K562 (cell line): ENCODE data around the gene CLCF1. TPM values are rescaled to one million over a fixed set of nuclear protein-coding genes. Genes with fewer than 3 reads are reported as not detected.

Experiments
- ATF1 ChIP-seq, 2 experiments: fragments of 450-650 bp in 1 of 2; IDR thresholded peaks; 2 replicates each; pipeline ENCODE4 v1.6.1; 2016; ENCODE audit warnings: missing compliant biosample characterization in 1 of 2, missing genetic modification characterization in 1 of 2
- ATF4 ChIP-seq: fragments of 450-650 bp; formaldehyde crosslinking; IDR thresholded peaks from 2 replicates; pipeline ENCODE4 v1.4.0; 2022; ENCODE audit warnings: mild to moderate bottlenecking, moderate library complexity
- BHLHE40 ChIP-seq: IDR thresholded peaks from 2 replicates; pipeline ENCODE4 v1.6.1; 2011; ENCODE audit warnings: low read length, improper control_type of control experiment
- CREB3L1 ChIP-seq: fragments of 450-650 bp; IDR thresholded peaks from 2 replicates; pipeline ENCODE4 v1.6.1; 2014; ENCODE audit warnings: low read depth, mild to moderate bottlenecking, moderate library complexity, borderline replicate concordance
- GABPA ChIP-seq: fragments of 200-800 bp; sonication (Bioruptor generic); conservative IDR thresholded peaks from 2 replicates; pipeline ENCODE4 v1.6.1; 2016; ENCODE audit warnings: low read depth, missing genetic modification characterization, missing compliant biosample characterization
- HMG20A ChIP-seq: fragments of 450-650 bp; formaldehyde crosslinking; conservative IDR thresholded peaks from 2 replicates; pipeline ENCODE4 v1.4.0; 2020; ENCODE audit warnings: mild to moderate bottlenecking, mixed read lengths
- KLF13 ChIP-seq: fragments of 450-650 bp; IDR thresholded peaks from 2 replicates; pipeline ENCODE4 v1.6.1; 2016; ENCODE audit warnings: missing genetic modification characterization, low read depth, mild to moderate bottlenecking, missing compliant biosample characterization, moderate library complexity, borderline replicate concordance
- L3MBTL2 ChIP-seq: fragments of 450-650 bp; IDR thresholded peaks from 2 replicates; pipeline ENCODE4 v1.6.1; 2016; ENCODE audit warnings: mild to moderate bottlenecking, moderate library complexity
- LCOR ChIP-seq: sonication (generic); formaldehyde crosslinking; IDR thresholded peaks from 2 replicates; pipeline ENCODE4 v1.8.0; 2022; ENCODE audit warnings: mild to moderate bottlenecking, missing genetic modification reagents
- NCOA1 ChIP-seq: fragments of 450-650 bp; IDR thresholded peaks from 2 replicates; pipeline ENCODE4 v1.6.1; 2016; ENCODE audit warnings: low read depth
- NR2F6 ChIP-seq: fragments of 450-650 bp; formaldehyde crosslinking; IDR thresholded peaks from 2 replicates; pipeline ENCODE4 v1.4.0; 2020; ENCODE audit warnings: mild to moderate bottlenecking
- RBFOX2 ChIP-seq: fragments of 200-400 bp; formaldehyde crosslinking; IDR thresholded peaks from 2 replicates; pipeline ENCODE4 v1.6.1; 2017; ENCODE audit warnings: low read depth, mild to moderate bottlenecking, low read length, moderate library complexity
- RBM14 ChIP-seq: fragments of 200-400 bp; formaldehyde crosslinking; IDR thresholded peaks from 2 replicates; pipeline ENCODE4 v1.6.1; 2018; ENCODE audit warnings: low read depth, mild to moderate bottlenecking, low read length, moderate library complexity, borderline replicate concordance; ENCODE audit not compliant: insufficient read depth
- RFX5 ChIP-seq: IDR thresholded peaks from 2 replicates; pipeline ENCODE4 v1.6.1; 2011; ENCODE audit warnings: low read depth, mild to moderate bottlenecking, improper control_type of control experiment, low read length
- SMAD3 ChIP-seq: fragments of 450-650 bp; formaldehyde crosslinking; conservative IDR thresholded peaks from 2 replicates; pipeline ENCODE4 v1.4.0; 2020; ENCODE audit warnings: mild to moderate bottlenecking
- U2AF1 ChIP-seq: fragments of 200-400 bp; formaldehyde crosslinking; optimal IDR thresholded peaks from 2 replicates; pipeline ENCODE3; 2017; ENCODE audit warnings: mild to moderate bottlenecking, low read depth, low read length, moderate library complexity
- ZBTB11 ChIP-seq, 3 experiments: fragments of 200-800 bp in 1 of 3; fragments of 250-450 bp in 1 of 3; fragments of 450-650 bp in 1 of 3; sonication (Bioruptor Pico) in 1 of 3; sonication (Bioruptor generic) in 1 of 3; formaldehyde crosslinking in 1 of 3; IDR thresholded peaks; 2 replicates each; pipeline versions ENCODE4 v1.6.1 to v1.8.0; 2016 to 2022; ENCODE audit warnings: mild to moderate bottlenecking in 2 of 3, missing genetic modification characterization in 2 of 3, missing compliant biosample characterization in 1 of 3, moderate library complexity in 1 of 3
- ZNF280A ChIP-seq: fragments of 450-650 bp; IDR thresholded peaks from 2 replicates; pipeline ENCODE4 v1.6.1; 2018; ENCODE audit warnings: mild to moderate bottlenecking, low read depth; ENCODE audit not compliant: partially characterized antibody
- ZNF76 ChIP-seq: fragments of 250-450 bp; sonication (Bioruptor Pico); IDR thresholded peaks from 2 replicates; pipeline ENCODE4 v1.4.0; 2020; ENCODE audit warnings: mild to moderate bottlenecking, moderate library complexity, borderline replicate concordance
- polyA plus RNA-seq, 8 experiments: library from polyadenylated mRNA; depleted of rRNA in 4 of 8; stranded (reverse) in 5 of 8; unstranded in 3 of 8; fragments of >200 nt; fragmentation: Nextera tagmentation in 2 of 8; fragmentation: Illumina TruSeq in 1 of 8; extraction: Ambion mirVana in 2 of 8; extraction: Trizol in 1 of 8; gene quantifications; 2 replicates each; pipeline versions ENCODE4 v1.2.1 to v1.2.3, GENCODE V29; 2011 to 2014; ENCODE audit warnings: inconsistent platforms in 1 of 8, missing spikeins in 1 of 8
- total RNA-seq, 7 experiments: library from RNA; depleted of rRNA in 6 of 7; stranded (reverse); fragments of >200 nt in 6 of 7; fragmentation: Illumina TruSeq in 2 of 7; extraction: Trizol in 2 of 7; gene quantifications; 2 replicates each; pipeline versions ENCODE4 v1.2.1 to v1.2.3, GENCODE V29; 2011 to 2021; ENCODE audit warnings: low replicate concordance in 1 of 7

Gene CLCF1
- total and polyA plus RNA-seq, 9 of the 15 experiments (the other 6 are each of a cell fraction or from before 2014, with no cell fraction given), result 0.49 to 5.8 (median 3.0) TPM

- TF ChIP-seq RBM14 (0 out of 2 replicates have a peak, but pooled peaks have one; percentile 18), BHLHE40 (peak; percentile 25), RFX5 (no peak), HMG20A (no peak), ATF1 (CRISPR knock-in tag; IDR thresholded peaks at IDR 0.05) (no peak), ATF1 (tag; IDR thresholded peaks at IDR 0.05) (peak; percentile 75), L3MBTL2 (peak; percentile 36), ZNF76 (CRISPR knock-in tag) (0 out of 2 replicates have a peak, but pooled peaks have one; percentile 15), ZBTB11 (CRISPR knock-in tag; IDR thresholded peaks at IDR 0.05) (peak in 2 of 3 experiments; percentile 53 to 95; a peak in 3 of 6 replicates), ZNF280A (no peak), SMAD3 (CRISPR knock-in tag) (no peak), GABPA (tag) (peak; percentile 80), ATF4 (CRISPR knock-in tag) (0 out of 2 replicates have a peak, but pooled peaks have one; percentile 4), NR2F6 (CRISPR knock-in tag) (no peak), CREB3L1 (peak; percentile 82; the same call in 1 of the 2 replicates), NCOA1 (0 out of 2 replicates have a peak, but pooled peaks have one; percentile 57), RBFOX2 (peak; percentile 91), U2AF1 (no peak), LCOR (CRISPR knock-in tag) (peak; percentile 77; the same call in 1 of the 2 replicates), KLF13 (tag) (0 out of 2 replicates have a peak, but pooled peaks have one; percentile 35)
These were observed 56.1 kb downstream of the CLCF1 start (continued) for GRCh38 chr11:67317205-67317887.
